Glutamatergic neuron (in vitro differentiated cells): ENCODE data around the gene SMO. TPM values are rescaled to one million over a fixed set of nuclear protein-coding genes. Genes with fewer than 3 reads are reported as not detected.
A peak's percentile ranks its signal among the peaks of the same experiment; 100 is the strongest.

Source experiments
- DNase-seq: peaks from one replicate; pipeline ENCODE4 v3.0.0; 2022
- H3K27ac Mint-ChIP-seq: one replicate; pipeline ENCODE4 v1.8.0; 2020; ENCODE audit warnings: mild to moderate bottlenecking, mixed read lengths, inconsistent platforms; ENCODE audit not compliant: unreplicated experiment
- H3K27me3 Mint-ChIP-seq: one replicate; pipeline ENCODE4 v1.8.0; 2020; ENCODE audit warnings: mild to moderate bottlenecking, moderate library complexity, mixed read lengths, inconsistent platforms; ENCODE audit not compliant: unreplicated experiment
- H3K36me3 Mint-ChIP-seq: one replicate; pipeline ENCODE4 v1.8.0; 2020; ENCODE audit warnings: mild to moderate bottlenecking, mixed read lengths, inconsistent platforms; ENCODE audit not compliant: unreplicated experiment
- H3K4me1 Mint-ChIP-seq: one replicate; pipeline ENCODE4 v1.8.0; 2020; ENCODE audit warnings: mild to moderate bottlenecking, low read depth, mixed read lengths, inconsistent platforms; ENCODE audit not compliant: unreplicated experiment
- H3K4me3 Mint-ChIP-seq: one replicate; pipeline ENCODE4 v1.8.0; 2020; ENCODE audit warnings: mild to moderate bottlenecking, mixed read lengths, inconsistent platforms; ENCODE audit not compliant: unreplicated experiment
- H3K9me3 Mint-ChIP-seq: one replicate; pipeline ENCODE4 v1.8.0; 2020; ENCODE audit warnings: mild to moderate bottlenecking, moderate library complexity, mixed read lengths, inconsistent platforms; ENCODE audit not compliant: unreplicated experiment
- CTCF ChIP-seq: fragments of 200-600 bp; sonication (generic); IDR thresholded peaks from one replicate; pipeline ENCODE4 v1.5.0; 2021; ENCODE audit not compliant: partially characterized antibody, unreplicated experiment
- total RNA-seq: library from RNA; stranded (reverse); fragmentation: NEBNext Ultra II Directional; extraction: Animal tissue kit (Norgen Biotek cat#: 25700); gene quantifications from one replicate; pipeline ENCODE4 v1.2.1, GENCODE V29; 2021; ENCODE audit not compliant: unreplicated experiment

SMO gene
- total RNA-seq, 1 donor from 2014 or later = 5.9 TPM

- Mint-ChIP-seq H3K27ac (no peak overlapping the region), H3K27me3 (no peaks in the 10 kb centered on the region), H3K9me3 (peaks cover 4% of the 10 kb centered on the region), H3K36me3 (peaks cover 7% of the 10 kb centered on the region), H3K4me3 (no peak overlapping the region), H3K4me1 (peaks cover 4% of the 10 kb centered on the region)
- DNase-seq = no peak
- no peak for TF ChIP-seq CTCF
Observed at GRCh38 chr7:129159539-129159938, 28.9 kb upstream of the SMO start.

DNA sequence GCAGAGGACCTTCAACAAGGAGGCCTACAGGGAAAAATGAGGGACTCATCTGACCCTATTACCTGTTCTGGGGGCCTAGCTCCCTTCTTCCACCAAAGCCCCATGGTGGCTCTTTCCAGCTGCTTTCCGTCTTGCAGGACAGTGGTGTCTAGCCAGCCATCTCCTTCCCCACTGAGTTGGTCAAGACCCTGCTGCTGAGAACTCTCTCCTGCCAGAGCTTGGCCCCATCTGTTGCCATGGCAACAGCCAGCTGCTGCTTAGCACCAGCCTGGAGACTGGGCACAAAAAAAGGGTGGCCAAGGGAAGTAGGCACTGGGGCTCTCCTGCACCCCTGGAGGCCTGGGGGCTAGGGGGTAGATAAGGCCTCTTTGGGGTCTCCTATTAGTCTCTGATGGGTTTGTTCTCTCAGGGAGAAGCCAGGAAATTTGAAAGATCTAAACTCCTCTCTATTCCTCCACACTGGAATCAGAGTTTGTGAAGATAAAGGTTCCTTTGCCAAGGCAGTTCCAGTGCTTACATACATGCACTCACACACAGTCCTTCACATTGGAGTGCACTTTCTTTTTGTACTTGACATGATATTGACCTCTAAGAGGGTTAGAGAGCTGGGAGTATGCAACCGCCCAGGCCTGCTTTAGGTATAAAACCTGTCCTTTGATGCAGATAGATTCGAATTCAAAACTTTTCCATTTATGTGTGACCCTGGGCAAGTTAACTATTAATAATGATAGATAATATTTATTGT is 28.1 kb upstream of the SMO start:
- Mint-ChIP-seq H3K9me3 (peaks cover 4% of the 10 kb centered on the region), H3K27me3 (peaks cover 2% of the 10 kb centered on the region), H3K36me3 (peaks cover 7% of the 10 kb centered on the region), H3K4me1 (peaks cover 4% of the 10 kb centered on the region), H3K4me3 (no peak overlapping the region), H3K27ac (no peak overlapping the region)
- TF ChIP-seq CTCF = no peak
- peak; percentile 39 for DNase-seq

- Mint-ChIP-seq H3K27ac (no peak overlapping the region), H3K4me3 (no peak overlapping the region), H3K4me1 (peaks cover 4% of the 10 kb centered on the region), H3K9me3 (peaks cover 4% of the 10 kb centered on the region), H3K27me3 (peaks cover 2% of the 10 kb centered on the region), H3K36me3 (peaks cover 7% of the 10 kb centered on the region)
- DNase-seq = no peak
- no peak for TF ChIP-seq CTCF
Observed at GRCh38 chr7:129161524-129162225, 26.8 kb upstream of the SMO start.

- Mint-ChIP-seq H3K36me3 (peaks cover 4% of the 10 kb centered on the region), H3K27me3 (peaks cover 2% of the 10 kb centered on the region), H3K4me1 (peaks cover 4% of the 10 kb centered on the region), H3K9me3 (peaks cover 3% of the 10 kb centered on the region), H3K27ac (no peak overlapping the region), H3K4me3 (no peak overlapping the region)
- DNase-seq = no peak
- TF ChIP-seq CTCF = no peak
Observed at GRCh38 chr7:129162732-129163131, 25.7 kb upstream of the SMO start.
